ENCODE data around the gene HMOX2.

- TF ChIP-seq, protein P1, sequence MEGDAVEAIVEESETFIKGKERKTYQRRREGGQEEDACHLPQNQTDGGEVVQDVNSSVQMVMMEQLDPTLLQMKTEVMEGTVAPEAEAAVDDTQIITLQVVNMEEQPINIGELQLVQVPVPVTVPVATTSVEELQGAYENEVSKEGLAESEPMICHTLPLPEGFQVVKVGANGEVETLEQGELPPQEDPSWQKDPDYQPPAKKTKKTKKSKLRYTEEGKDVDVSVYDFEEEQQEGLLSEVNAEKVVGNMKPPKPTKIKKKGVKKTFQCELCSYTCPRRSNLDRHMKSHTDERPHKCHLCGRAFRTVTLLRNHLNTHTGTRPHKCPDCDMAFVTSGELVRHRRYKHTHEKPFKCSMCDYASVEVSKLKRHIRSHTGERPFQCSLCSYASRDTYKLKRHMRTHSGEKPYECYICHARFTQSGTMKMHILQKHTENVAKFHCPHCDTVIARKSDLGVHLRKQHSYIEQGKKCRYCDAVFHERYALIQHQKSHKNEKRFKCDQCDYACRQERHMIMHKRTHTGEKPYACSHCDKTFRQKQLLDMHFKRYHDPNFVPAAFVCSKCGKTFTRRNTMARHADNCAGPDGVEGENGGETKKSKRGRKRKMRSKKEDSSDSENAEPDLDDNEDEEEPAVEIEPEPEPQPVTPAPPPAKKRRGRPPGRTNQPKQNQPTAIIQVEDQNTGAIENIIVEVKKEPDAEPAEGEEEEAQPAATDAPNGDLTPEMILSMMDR (IDR thresholded peaks at IDR 0.05; ENCODE audit: low read depth, low read length, poor library complexity, severe bottlenecking), result no peak
- TF ChIP-seq EZH2phosphoT487 (IDR thresholded peaks at IDR 0.05; ENCODE audit: borderline replicate concordance, low read length), result no peak
Observed at GRCh38 chr16:4433914-4434787, 42.0 kb upstream of the HMOX2 start.
